B cell (primary cell): ENCODE measurements around the gene CEP78. TPM values are rescaled to one million over a fixed set of nuclear protein-coding genes. Genes with fewer than 3 reads are reported as not detected.

Experiments
- ATAC-seq: fragments of 200-7000 bp; cut with Tn5 transposase; one replicate; pipeline ENCODE4 v1.10.0; 2021; ENCODE audit warnings: low read depth, mild to moderate bottlenecking, moderate number of reproducible peaks, moderate library complexity
- CTCF ChIA-PET: fragments of 350-600 bp; sonication (Branson Sonifier 250); formaldehyde crosslinking; loops from one replicate; lab custom pipeline; 2021; ENCODE audit warnings: antibody characterized with exemption, inconsistent platforms; lab: Charles Lee
- POLR2A ChIA-PET: fragments of 350-600 bp; sonication (Branson Sonifier 250); formaldehyde crosslinking; loops from one replicate; lab custom pipeline; 2021; ENCODE audit warnings: antibody characterized with exemption; lab: Charles Lee
- DNase-seq: peaks from one replicate; pipeline ENCODE4 v3.0.0; 2013
- H2AFZ ChIP-seq: 2 replicates; pipeline ENCODE4 v1.6.1; 2012; ENCODE audit warnings: mild to moderate bottlenecking, low read depth, low read length; ENCODE audit not compliant: insufficient read depth, poor library complexity, severe bottlenecking
- H3K27ac ChIP-seq, 2 donors: 1 replicate in 1 of 2; 2 replicates in 1 of 2; pipeline ENCODE4 v1.5.1; 2012 to 2013; ENCODE audit warnings: low read length in 2 of 2, mild to moderate bottlenecking in 2 of 2, moderate library complexity in 1 of 2
- H3K27me3 ChIP-seq, 4 experiments: fragments of 200-600 bp in 1 of 4; sonication (generic) in 1 of 4; replicated peaks in 1 of 4; 1 replicate in 2 of 4; 2 replicates in 2 of 4; pipeline versions ENCODE4 v1.6.1 to v1.7.0; 2013 to 2016; ENCODE audit warnings: low read length in 3 of 4, mild to moderate bottlenecking in 2 of 4, mixed read lengths in 1 of 4, moderate library complexity in 1 of 4; ENCODE audit not compliant: insufficient read depth in 4 of 4, control insufficient read depth in 3 of 4; ENCODE audit errors: control extremely low read depth in 1 of 4
- H3K36me3 ChIP-seq, 2 experiments: replicated peaks in 1 of 2; 1 replicate in 1 of 2; 2 replicates in 1 of 2; pipeline versions ENCODE4 v1.6.1 to v1.7.1; 2013; ENCODE audit warnings: low read length in 1 of 2; ENCODE audit not compliant: insufficient read depth in 2 of 2, control insufficient read depth in 1 of 2; ENCODE audit errors: control extremely low read depth in 1 of 2, extremely low read depth in 1 of 2
- H3K4me1 ChIP-seq, 2 donors: fragments of 200-600 bp in 1 of 2; sonication (generic) in 1 of 2; 1 replicate in 1 of 2; 2 replicates in 1 of 2; pipeline versions ENCODE4 v1.5.1 to v1.6.1; 2013 to 2017; ENCODE audit warnings: low read length in 2 of 2; ENCODE audit not compliant: control insufficient read depth in 2 of 2, insufficient read depth in 2 of 2
- H3K4me2 ChIP-seq: replicated peaks from 2 replicates; pipeline ENCODE3; 2012; ENCODE audit warnings: mild to moderate bottlenecking, low read depth, low read length; ENCODE audit not compliant: poor library complexity, severe bottlenecking
- H3K4me3 ChIP-seq, 5 experiments: fragments of 200-600 bp in 1 of 5; sonication (generic) in 1 of 5; 1 replicate in 3 of 5; 2 replicates in 2 of 5; pipeline versions ENCODE4 v1.5.1 to v1.7.0; 2011 to 2016; ENCODE audit warnings: low read length in 4 of 5, mild to moderate bottlenecking in 4 of 5, low read depth in 2 of 5, control low read depth in 1 of 5, moderate library complexity in 1 of 5; ENCODE audit not compliant: insufficient read depth in 1 of 5; ENCODE audit errors: control extremely low read depth in 1 of 5, extremely low read depth in 1 of 5
- H3K79me2 ChIP-seq: fragments of 200-600 bp; sonication (generic); one replicate; pipeline ENCODE4 v1.6.0; 2016; ENCODE audit warnings: low read length; ENCODE audit not compliant: control insufficient read depth, insufficient read depth
- H3K9ac ChIP-seq: fragments of 200-600 bp; sonication (generic); 2 replicates; pipeline ENCODE4 v1.6.1; 2017; ENCODE audit warnings: mild to moderate bottlenecking, low read length, moderate library complexity
- H3K9me3 ChIP-seq, 3 donors: one replicate each; pipeline versions ENCODE4 v1.6.1 to v1.7.1; 2013; ENCODE audit warnings: low read length in 2 of 3; ENCODE audit not compliant: control insufficient read depth in 2 of 3, insufficient read depth in 1 of 3; ENCODE audit errors: control extremely low read depth in 1 of 3
- H4K20me1 ChIP-seq: 2 replicates; pipeline ENCODE4 v1.6.0; 2012; ENCODE audit warnings: mild to moderate bottlenecking, low read length; ENCODE audit not compliant: insufficient read depth, control insufficient read depth, poor library complexity, severe bottlenecking
- H3K27ac Mint-ChIP-seq: one replicate; pipeline ENCODE4 v1.8.0; 2021; ENCODE audit warnings: mixed read lengths
- H3K27me3 Mint-ChIP-seq: one replicate; pipeline ENCODE4 v1.8.0; 2021; ENCODE audit warnings: mixed read lengths
- H3K4me1 Mint-ChIP-seq: one replicate; pipeline ENCODE4 v1.8.0; 2021; ENCODE audit warnings: mixed read lengths
- H3K4me3 Mint-ChIP-seq: one replicate; pipeline ENCODE4 v1.8.0; 2021; ENCODE audit warnings: mixed read lengths
- H3K9me3 Mint-ChIP-seq: one replicate; pipeline ENCODE4 v1.8.0; 2022; ENCODE audit warnings: mixed read lengths; ENCODE audit not compliant: insufficient read depth
- CTCF ChIP-seq: fragments of 200-600 bp; IDR thresholded peaks from one replicate; pipeline ENCODE4 v1.8.0; 2022; ENCODE audit warnings: antibody characterized with exemption, mild to moderate bottlenecking
- EZH2 ChIP-seq: IDR thresholded peaks from 2 replicates; pipeline ENCODE4 v1.6.1; 2012; ENCODE audit warnings: borderline replicate concordance, low read depth, mild to moderate bottlenecking, moderate library complexity, low read length; ENCODE audit not compliant: insufficient read depth, poor library complexity, severe bottlenecking
- WGBS: methylation state at CpG from one replicate; pipeline ENCODE4 v1.1.5; 2013; ENCODE audit warnings: missing lambda C conversion rate; ENCODE audit not compliant: insufficient coverage; 5-methylcytosine and 5-hydroxymethylcytosine counted together
- intact Hi-C: fragments of 100-400 bp; cut with micrococcal nuclease; formaldehyde crosslinking; loops from one replicate; pipeline ENCODE4 v1.10.0; 2022
- polyA plus RNA-seq: library from polyadenylated mRNA; depleted of rRNA; stranded (reverse); fragments of >200 nt; gene quantifications from 2 replicates; pipeline ENCODE4 v1.2.3, GENCODE V29; 2012
- total RNA-seq, 2 donors: library from RNA; stranded (reverse); fragments of 120-200 nt in 1 of 2; gene quantifications; 1 replicate in 1 of 2; 2 replicates in 1 of 2; pipeline versions ENCODE4 v1.2.3 to v1.2.4, GENCODE V29; 2013 to 2022

The CEP78 gene
- total and polyA plus RNA-seq, 2 donors (not counting 1 experiment from before 2014, with no cell fraction given), result 7.2 to 28.8 TPM

- TF ChIP-seq CTCF, result no peak
- TF ChIP-seq EZH2, result no peak
- Histone ChIP-seq H3K27ac (no peak overlapping the region), H3K9ac (no peak overlapping the region), H3K4me3 (no peak overlapping the region), H3K4me2 (no peak overlapping the region), H3K27me3 (no peaks in the 10 kb centered on the region), H3K4me1 (no peaks in the 10 kb centered on the region), H4K20me1 (no peaks in the 10 kb centered on the region), H3K9me3 (no peaks in the 10 kb centered on the region), H2AFZ (no peak overlapping the region), H3K36me3 (no peaks in the 10 kb centered on the region), H3K79me2 (no peaks in the 10 kb centered on the region)
- CTCF ChIA-PET, result no interaction called here
- Mint-ChIP-seq H3K4me3 (no peak overlapping the region), H3K4me1 (no peaks in the 10 kb centered on the region), H3K9me3 (no peaks in the 10 kb centered on the region), H3K27me3 (no peaks in the 10 kb centered on the region), H3K27ac (no peak overlapping the region)
- WGBS, result no CpG with 5 or more reads among the region's 2 CpGs
- POLR2A ChIA-PET, result no interaction called here
- DNase-seq, result no peak
- intact Hi-C loops, result no loop called here
- no peak for ATAC-seq
Measured at GRCh38 chr9:78307360-78307759, 71.5 kb downstream of the CEP78 start.

DNA sequence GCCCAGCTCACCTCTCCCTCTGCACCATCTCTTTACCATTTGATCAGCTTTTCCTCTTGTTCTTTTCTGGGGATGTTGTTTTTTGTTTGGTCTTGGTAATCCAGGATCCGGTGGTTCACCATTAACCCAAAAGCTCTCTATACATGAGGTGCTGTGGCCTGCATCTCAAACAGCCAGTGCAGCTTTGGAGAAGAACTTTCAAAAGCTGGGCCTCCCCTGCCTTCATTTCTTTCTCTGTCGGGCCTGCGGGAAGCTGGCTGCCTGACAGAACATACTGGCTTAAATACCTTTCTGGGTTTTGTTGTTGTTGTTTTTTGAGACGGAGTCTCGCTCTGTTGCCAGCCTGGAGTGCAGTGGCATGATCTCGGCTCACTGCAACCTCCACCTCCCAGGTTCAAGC lies 73.2 kb downstream of the CEP78 start:
- Histone ChIP-seq H3K79me2 (no peaks in the 10 kb centered on the region), H3K4me1 (no peaks in the 10 kb centered on the region), H3K36me3 (no peaks in the 10 kb centered on the region), H3K9ac (no peak overlapping the region), H3K9me3 (no peaks in the 10 kb centered on the region), H4K20me1 (no peaks in the 10 kb centered on the region), H3K4me2 (no peak overlapping the region), H3K27me3 (no peaks in the 10 kb centered on the region), H3K4me3 (no peak overlapping the region), H2AFZ (no peak overlapping the region), H3K27ac (no peak overlapping the region)
- DNase-seq (no peak), ATAC-seq (no peak)
- H3K4me3 Mint-ChIP-seq, result no peak overlapping the region
- intact Hi-C loops, result no loop called here
- WGBS, result no CpG with 5 or more reads among the region's 6 CpGs
- no peak overlapping the region for H3K27ac Mint-ChIP-seq
- ChIA-PET CTCF (no interaction called here), POLR2A (no interaction called here)
- no peaks in the 10 kb centered on the region for H3K4me1 Mint-ChIP-seq
- H3K9me3 Mint-ChIP-seq, result no peaks in the 10 kb centered on the region
- TF ChIP-seq CTCF, result no peak
- no peak for TF ChIP-seq EZH2
- H3K27me3 Mint-ChIP-seq, result no peaks in the 10 kb centered on the region
